PFSK-1 (cell line): ENCODE results near the gene TBC1D16.

ENCODE experiments used
- FOXP2 ChIP-seq: optimal IDR thresholded peaks from 2 replicates; pipeline ENCODE3; 2011; ENCODE audit warnings: borderline replicate concordance, control low read depth, inconsistent platforms; ENCODE audit not compliant: insufficient read depth; ENCODE audit errors: extremely low read length, extremely low read depth
- POLR2AphosphoS5 ChIP-seq: IDR thresholded peaks from 2 replicates; pipeline ENCODE4 v1.6.1; 2012; ENCODE audit warnings: low read depth, mild to moderate bottlenecking, control low read depth, low read length, moderate library complexity
- SIN3A ChIP-seq: IDR thresholded peaks from 2 replicates; pipeline ENCODE4 v1.6.1; 2012; ENCODE audit warnings: mild to moderate bottlenecking, low read length, moderate library complexity, borderline replicate concordance; ENCODE audit not compliant: insufficient read depth
- TF ChIP-seq, protein P1 (sequence below), 2 experiments: IDR thresholded peaks; 2 replicates each; pipeline versions ENCODE4 v1.6.1 to v1.8.0; 2011 to 2012; ENCODE audit warnings: low read depth in 2 of 2, low read length in 2 of 2, control low read depth in 1 of 2, inconsistent platforms in 1 of 2, mild to moderate bottlenecking in 1 of 2, moderate library complexity in 1 of 2; ENCODE audit not compliant: insufficient read depth in 1 of 2

DNA sequence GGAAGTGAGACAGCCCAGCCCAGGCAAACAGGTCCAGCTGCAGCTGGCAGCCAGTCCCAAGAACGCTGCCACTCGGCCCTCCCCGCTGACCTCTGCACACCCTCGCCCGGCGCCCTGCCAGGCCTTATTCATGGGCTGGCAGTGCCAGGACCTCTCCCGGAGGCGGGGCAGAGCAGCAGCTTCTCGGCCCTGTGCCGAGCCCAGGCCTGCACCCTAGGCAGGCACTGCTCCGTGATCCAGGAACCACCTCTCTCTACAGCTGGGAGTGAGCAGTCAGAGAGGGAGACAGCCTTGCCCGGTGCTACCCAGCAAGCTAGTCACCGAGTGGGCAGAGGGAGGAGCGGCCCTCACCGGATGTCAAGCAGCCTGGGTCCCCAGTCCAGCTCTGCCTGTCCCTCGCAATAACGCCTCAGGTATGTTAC is 116.5 kb downstream of the TBC1D16 start:
- TF ChIP-seq POLR2AphosphoS5 (no peak), FOXP2 (no peak), SIN3A (no peak)
- TF ChIP-seq, protein P1, sequence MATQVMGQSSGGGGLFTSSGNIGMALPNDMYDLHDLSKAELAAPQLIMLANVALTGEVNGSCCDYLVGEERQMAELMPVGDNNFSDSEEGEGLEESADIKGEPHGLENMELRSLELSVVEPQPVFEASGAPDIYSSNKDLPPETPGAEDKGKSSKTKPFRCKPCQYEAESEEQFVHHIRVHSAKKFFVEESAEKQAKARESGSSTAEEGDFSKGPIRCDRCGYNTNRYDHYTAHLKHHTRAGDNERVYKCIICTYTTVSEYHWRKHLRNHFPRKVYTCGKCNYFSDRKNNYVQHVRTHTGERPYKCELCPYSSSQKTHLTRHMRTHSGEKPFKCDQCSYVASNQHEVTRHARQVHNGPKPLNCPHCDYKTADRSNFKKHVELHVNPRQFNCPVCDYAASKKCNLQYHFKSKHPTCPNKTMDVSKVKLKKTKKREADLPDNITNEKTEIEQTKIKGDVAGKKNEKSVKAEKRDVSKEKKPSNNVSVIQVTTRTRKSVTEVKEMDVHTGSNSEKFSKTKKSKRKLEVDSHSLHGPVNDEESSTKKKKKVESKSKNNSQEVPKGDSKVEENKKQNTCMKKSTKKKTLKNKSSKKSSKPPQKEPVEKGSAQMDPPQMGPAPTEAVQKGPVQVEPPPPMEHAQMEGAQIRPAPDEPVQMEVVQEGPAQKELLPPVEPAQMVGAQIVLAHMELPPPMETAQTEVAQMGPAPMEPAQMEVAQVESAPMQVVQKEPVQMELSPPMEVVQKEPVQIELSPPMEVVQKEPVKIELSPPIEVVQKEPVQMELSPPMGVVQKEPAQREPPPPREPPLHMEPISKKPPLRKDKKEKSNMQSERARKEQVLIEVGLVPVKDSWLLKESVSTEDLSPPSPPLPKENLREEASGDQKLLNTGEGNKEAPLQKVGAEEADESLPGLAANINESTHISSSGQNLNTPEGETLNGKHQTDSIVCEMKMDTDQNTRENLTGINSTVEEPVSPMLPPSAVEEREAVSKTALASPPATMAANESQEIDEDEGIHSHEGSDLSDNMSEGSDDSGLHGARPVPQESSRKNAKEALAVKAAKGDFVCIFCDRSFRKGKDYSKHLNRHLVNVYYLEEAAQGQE (IDR thresholded peaks at IDR 0.05; ENCODE audit: insufficient read depth in 1 of 2, low read depth in 2 of 2, low read length in 2 of 2): no peak
